GM06990 (cell line): ENCODE data around the gene PIGB.
A peak's percentile ranks its signal among the peaks of the same experiment; 100 is the strongest.

Experiments
- DNase-seq: peaks from one replicate; pipeline ENCODE4 v3.0.0-alpha.2; 2011; ENCODE audit not compliant: insufficient read length; ENCODE audit errors: extremely low read depth
- H3K27me3 ChIP-seq: replicated peaks from 2 replicates; pipeline ENCODE4 v1.6.0; 2011; ENCODE audit warnings: low read length; ENCODE audit not compliant: control insufficient read depth, insufficient read depth
- H3K36me3 ChIP-seq: 2 replicates; pipeline ENCODE4 v1.5.1; 2011; ENCODE audit warnings: low read length; ENCODE audit not compliant: control insufficient read depth, insufficient read depth
- H3K4me3 ChIP-seq: replicated peaks from 2 replicates; pipeline ENCODE4 v1.5.1; 2011; ENCODE audit warnings: low read depth, mild to moderate bottlenecking, control low read depth, low read length
- CTCF ChIP-seq: IDR thresholded peaks from 2 replicates; pipeline ENCODE4 v1.5.1; 2011; ENCODE audit warnings: low read length, control low read depth, mild to moderate bottlenecking, inconsistent platforms; ENCODE audit not compliant: insufficient read depth, poor library complexity, severe bottlenecking

Gene PIGB

GRCh38 chr15:55318588-55319494 is at the start of gene PIGB, which contains the start of gene PIGBOS1:
PIGB (plus strand) TSS chr15:55319222; CDS start chr15:55319251, 29 bp downstream.
PIGBOS1 (minus strand) TSS chr15:55319123; CDS start chr15:55317792, 1,331 bp downstream.
- Histone ChIP-seq H3K27me3 (no peaks in the 10 kb centered on the region), H3K36me3 (no peaks in the 10 kb centered on the region), H3K4me3 (peak within 1 kb of the TSS; percentile 89)
- no peak for TF ChIP-seq CTCF
- DNase-seq = peak; percentile 89

- Histone ChIP-seq H3K36me3 (no peaks in the 10 kb centered on the region), H3K27me3 (no peaks in the 10 kb centered on the region), H3K4me3 (no peak overlapping the region)
- TF ChIP-seq CTCF = no peak
- DNase-seq = no peak
Measured at GRCh38 chr15:55270291-55270690, 48.7 kb upstream of the PIGB start.

DNA sequence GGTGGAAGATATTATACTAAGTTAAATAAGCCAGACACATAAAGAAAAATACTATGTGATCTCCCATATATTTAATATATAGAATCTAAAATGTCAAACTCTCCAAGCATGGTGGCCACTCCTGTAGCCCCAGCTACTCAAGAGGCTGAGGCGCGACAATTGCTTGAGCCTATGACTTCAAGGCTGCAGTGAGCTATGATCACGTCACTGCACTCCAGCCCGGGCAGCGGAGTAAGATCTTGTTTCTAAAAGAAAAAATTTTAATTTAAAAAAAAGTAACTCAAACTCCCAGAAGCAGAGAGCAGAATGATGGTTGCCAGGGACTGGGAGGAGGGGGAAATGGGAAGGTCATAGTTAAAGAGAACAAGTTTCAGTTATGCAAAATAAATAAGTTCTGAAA is 42.7 kb upstream of the PIGB start:
- TF ChIP-seq CTCF = no peak
- no peaks in the 10 kb centered on the region for H3K36me3 ChIP-seq
- peak overlapping the region; percentile 27; the same call in 1 of the 2 replicates for H3K4me3 ChIP-seq

GRCh38 chr15:55277116-55277564 is 41.9 kb upstream of the PIGB start:
- no peaks in the 10 kb centered on the region for H3K36me3 ChIP-seq
- TF ChIP-seq CTCF = no peak
- DNase-seq = peak; percentile 60
- H3K27me3 ChIP-seq = no peaks in the 10 kb centered on the region
- no peak overlapping the region; the same call in 1 of the 2 replicates for H3K4me3 ChIP-seq

More for the DNA sequence above, 42.7 kb upstream of the PIGB start:
- H3K27me3 ChIP-seq = no peaks in the 10 kb centered on the region
- DNase-seq = no peak

DNA sequence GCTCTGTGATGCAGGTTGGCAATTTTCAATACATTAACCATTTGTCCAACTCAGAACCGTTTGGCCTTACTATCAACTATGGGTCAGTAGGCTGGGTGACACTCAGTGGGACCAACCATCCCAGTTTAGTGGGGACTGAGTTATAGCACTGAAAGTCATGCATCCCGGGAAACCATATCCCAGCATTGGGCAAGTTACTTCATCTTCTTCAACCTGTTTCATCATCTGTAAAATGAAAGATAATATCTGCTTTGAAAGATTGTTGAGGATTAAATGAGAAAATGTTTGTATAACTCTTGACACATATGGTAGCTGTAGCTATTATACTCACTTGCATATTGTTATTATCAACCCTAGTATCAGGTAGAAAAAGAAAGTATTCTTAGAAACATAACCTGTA is 41.3 kb upstream of the PIGB start:
- no peaks in the 10 kb centered on the region for H3K36me3 ChIP-seq
- TF ChIP-seq CTCF = no peak
- H3K4me3 ChIP-seq = no peak overlapping the region
- H3K27me3 ChIP-seq = no peaks in the 10 kb centered on the region
- no peak for DNase-seq
